ENCODE data around the gene ACYP2. TPM values are rescaled to one million over a fixed set of nuclear protein-coding genes. Genes with fewer than 3 reads are reported as not detected.

ACYP2 gene
- total RNA-seq, 6 experiments from 2014 or later: 9.6 to 22.9 (median 18.5) TPM

DNA sequence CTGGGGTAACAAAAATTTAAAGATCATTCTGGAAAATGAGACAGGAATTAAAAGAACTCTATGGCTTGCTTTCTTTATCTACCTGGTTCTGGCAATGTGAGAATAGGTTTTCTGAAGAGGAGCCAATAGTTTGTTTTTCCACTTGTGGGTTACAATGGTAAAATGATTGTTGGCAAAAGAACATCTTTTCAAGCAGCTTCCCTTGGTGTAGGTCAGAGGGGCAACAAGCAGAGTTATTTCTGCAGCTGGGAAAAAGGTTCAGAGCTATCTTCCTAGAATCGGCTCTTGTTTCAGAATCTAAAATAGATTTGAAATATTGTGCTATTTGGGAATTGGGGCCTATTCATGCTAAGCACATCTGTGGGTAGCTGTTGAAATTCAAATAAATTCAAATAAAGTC lies 152.2 kb downstream of the ACYP2 start:
- H3K9me3 ChIP-seq: no peaks in the 10 kb centered on the region
- H3K4me3 ChIP-seq: no peak overlapping the region
- no peak for ATAC-seq
- no peak for DNase-seq
- WGBS (ENCODE audit: insufficient coverage, low coverage, low lambda C conversion rate, missing lambda C conversion rate): 100% methylated on average over 1 of the region's 1 CpG
- TF ChIP-seq, protein P1, sequence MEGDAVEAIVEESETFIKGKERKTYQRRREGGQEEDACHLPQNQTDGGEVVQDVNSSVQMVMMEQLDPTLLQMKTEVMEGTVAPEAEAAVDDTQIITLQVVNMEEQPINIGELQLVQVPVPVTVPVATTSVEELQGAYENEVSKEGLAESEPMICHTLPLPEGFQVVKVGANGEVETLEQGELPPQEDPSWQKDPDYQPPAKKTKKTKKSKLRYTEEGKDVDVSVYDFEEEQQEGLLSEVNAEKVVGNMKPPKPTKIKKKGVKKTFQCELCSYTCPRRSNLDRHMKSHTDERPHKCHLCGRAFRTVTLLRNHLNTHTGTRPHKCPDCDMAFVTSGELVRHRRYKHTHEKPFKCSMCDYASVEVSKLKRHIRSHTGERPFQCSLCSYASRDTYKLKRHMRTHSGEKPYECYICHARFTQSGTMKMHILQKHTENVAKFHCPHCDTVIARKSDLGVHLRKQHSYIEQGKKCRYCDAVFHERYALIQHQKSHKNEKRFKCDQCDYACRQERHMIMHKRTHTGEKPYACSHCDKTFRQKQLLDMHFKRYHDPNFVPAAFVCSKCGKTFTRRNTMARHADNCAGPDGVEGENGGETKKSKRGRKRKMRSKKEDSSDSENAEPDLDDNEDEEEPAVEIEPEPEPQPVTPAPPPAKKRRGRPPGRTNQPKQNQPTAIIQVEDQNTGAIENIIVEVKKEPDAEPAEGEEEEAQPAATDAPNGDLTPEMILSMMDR (IDR thresholded peaks at IDR 0.05): no peak
- TF ChIP-seq POLR2A (IDR thresholded peaks at IDR 0.05): no peak
- no peaks in the 10 kb centered on the region for H3K27me3 ChIP-seq
- intact Hi-C loops (cut with DNase I): no loop called here
- no peak overlapping the region for H3K27ac ChIP-seq
- H3K36me3 ChIP-seq: no peaks in the 10 kb centered on the region
- H3K4me1 ChIP-seq: no peaks in the 10 kb centered on the region

- no peaks in the 10 kb centered on the region for H3K4me1 ChIP-seq
- intact Hi-C loops (cut with DNase I): no loop called here
- no peak overlapping the region for H3K4me3 ChIP-seq
- TF ChIP-seq, protein P1 (IDR thresholded peaks at IDR 0.05): no peak
- TF ChIP-seq POLR2A (IDR thresholded peaks at IDR 0.05): no peak
- no peaks in the 10 kb centered on the region for H3K36me3 ChIP-seq
- H3K27ac ChIP-seq: no peak overlapping the region
- no peak for DNase-seq
- H3K27me3 ChIP-seq: no peaks in the 10 kb centered on the region
- 92% methylated on average over 3 of the region's 4 CpGs for WGBS (ENCODE audit: insufficient coverage, low coverage, low lambda C conversion rate, missing lambda C conversion rate)
- H3K9me3 ChIP-seq: no peaks in the 10 kb centered on the region
- ATAC-seq: no peak
Measured at GRCh38 chr2:54271189-54271588, 155.8 kb downstream of the ACYP2 start.

DNA sequence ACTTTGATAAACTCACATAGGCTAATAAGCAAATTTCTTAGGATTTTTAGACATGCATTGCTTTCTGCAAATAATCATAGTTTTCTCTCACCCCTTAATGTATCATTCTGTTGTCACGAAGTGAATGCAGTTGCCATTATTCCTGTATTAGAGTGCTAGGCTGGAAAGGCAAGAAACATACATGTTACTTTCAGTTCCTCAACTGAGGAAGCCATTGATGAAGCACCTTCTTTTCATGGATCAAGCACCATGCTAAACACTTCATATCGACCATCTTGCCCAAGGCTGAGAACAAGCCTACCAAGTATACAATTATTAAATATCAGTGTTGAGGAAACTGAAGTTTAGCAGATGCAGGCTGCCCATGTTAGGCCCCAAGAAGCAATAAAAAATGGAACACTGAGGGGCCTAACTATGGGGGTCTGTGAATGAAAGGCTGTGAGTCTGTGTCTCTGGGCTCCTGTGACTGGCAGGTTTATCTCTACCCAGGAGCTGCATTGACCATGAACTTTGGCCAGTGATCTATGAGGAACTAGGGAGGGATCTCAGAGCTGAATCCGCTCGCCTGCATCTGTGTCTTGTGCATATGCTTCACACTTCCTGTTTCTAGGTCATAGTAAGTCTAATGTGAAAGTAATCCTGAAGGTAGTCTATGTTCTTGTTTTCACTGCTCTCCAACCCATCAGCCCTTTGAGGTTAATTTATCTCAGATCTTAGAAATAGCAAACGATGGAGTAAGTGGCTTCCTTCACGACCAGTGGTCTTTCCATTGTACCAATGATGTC lies 156.6 kb downstream of the ACYP2 start:
- Histone ChIP-seq H3K27ac (no peak overlapping the region), H3K4me1 (no peaks in the 10 kb centered on the region), H3K27me3 (no peaks in the 10 kb centered on the region), H3K9me3 (no peaks in the 10 kb centered on the region), H3K4me3 (no peak overlapping the region), H3K36me3 (no peaks in the 10 kb centered on the region)
- no peak for TF ChIP-seq POLR2A (IDR thresholded peaks at IDR 0.05)
- TF ChIP-seq, protein P1 (IDR thresholded peaks at IDR 0.05): no peak
- no peak for DNase-seq
- WGBS (ENCODE audit: insufficient coverage, low coverage, low lambda C conversion rate, missing lambda C conversion rate): 84% methylated on average over 6 of the region's 6 CpGs
- intact Hi-C loops (cut with DNase I): no loop called here
- ATAC-seq: peak in 1 of 4 donors; percentile 23

DNA sequence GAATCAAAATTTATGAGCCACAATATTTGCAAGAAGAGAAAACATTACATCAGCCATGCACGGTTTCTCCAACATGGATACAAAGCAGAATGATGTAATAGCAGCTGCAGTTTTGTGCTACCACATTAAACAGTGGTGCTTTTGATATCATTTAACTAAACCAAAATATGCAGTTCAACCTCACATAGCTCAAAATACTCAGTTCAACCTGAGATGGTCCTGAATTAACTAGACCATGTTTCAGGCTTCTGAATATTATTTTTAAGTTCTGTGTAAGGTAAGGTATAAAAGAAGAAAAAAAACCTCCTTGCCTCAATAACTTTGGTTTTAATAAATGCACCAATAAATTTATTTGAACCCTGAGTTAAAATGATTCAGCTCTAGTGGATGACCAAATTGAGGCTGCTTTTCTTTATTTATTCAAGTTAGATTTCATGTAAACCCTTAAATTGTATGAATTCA lies 159.4 kb downstream of the ACYP2 start:
- intact Hi-C loops (cut with DNase I): no loop called here
- Histone ChIP-seq H3K4me1 (no peaks in the 10 kb centered on the region), H3K27me3 (no peaks in the 10 kb centered on the region), H3K4me3 (no peak overlapping the region), H3K27ac (no peak overlapping the region), H3K36me3 (no peaks in the 10 kb centered on the region), H3K9me3 (no peaks in the 10 kb centered on the region)
- TF ChIP-seq, protein P1 (IDR thresholded peaks at IDR 0.05): no peak
- TF ChIP-seq POLR2A (IDR thresholded peaks at IDR 0.05): no peak
- ATAC-seq: peak in 1 of 4 donors; percentile 27
- WGBS (ENCODE audit: insufficient coverage, low coverage, low lambda C conversion rate, missing lambda C conversion rate): 10% methylated on average over 1 of the region's 1 CpG
- DNase-seq: no peak

Measured in right lobe of liver (tissue), 6 donors.